AG04450 (cell line): ENCODE measurements around the gene ELP2. TPM values are rescaled to one million over a fixed set of nuclear protein-coding genes. Genes with fewer than 3 reads are reported as not detected.
A peak's percentile ranks its signal among the peaks of the same experiment; 100 is the strongest.
"Not testable (repeated sequence)": the region's sequence is repeated elsewhere in the genome, so short reads cannot be mapped to it uniquely, and the experiment has no call there.

Experiments used
- CTCF ChIA-PET: fragments of 300-600, 350-600 bp; formaldehyde crosslinking; extraction: SDS; loops from one replicate; lab custom pipeline; 2022; ENCODE audit warnings: antibody characterized with exemption, inconsistent platforms; lab: Charles Lee
- POLR2A ChIA-PET: fragments of 350-600 bp; formaldehyde crosslinking; extraction: SDS; loops from one replicate; lab custom pipeline; 2021; ENCODE audit warnings: antibody characterized with exemption, inconsistent platforms; lab: Yijun Ruan, JAX
- DNase-seq: peaks from one replicate; pipeline ENCODE4 v3.0.0-alpha.2; 2011; ENCODE audit warnings: low read depth, low spot score
- H3K27ac ChIP-seq: one replicate; pipeline ENCODE4 v1.5.1; 2012; ENCODE audit warnings: low read depth, low read length, control low read depth
- H3K27me3 ChIP-seq: one replicate; pipeline ENCODE4 v1.6.0; 2012; ENCODE audit warnings: low read length; ENCODE audit not compliant: control insufficient read depth, insufficient read depth
- H3K4me3 ChIP-seq: 2 replicates; pipeline ENCODE4 v1.5.1; 2011; ENCODE audit warnings: mild to moderate bottlenecking, low read depth, low read length, control low read depth
- H3K9me3 ChIP-seq: 2 replicates; pipeline ENCODE4 v1.5.1; 2012; ENCODE audit warnings: low read length; ENCODE audit not compliant: control insufficient read depth, insufficient read depth
- polyA minus RNA-seq: library from RNA; depleted of rRNA, polyadenylated mRNA; stranded (reverse); fragments of >200 nt; gene quantifications from 2 replicates; pipeline ENCODE4 v1.2.3, GENCODE V29; 2011; rRNA and poly(A)+ RNA removed
- polyA plus RNA-seq: library from polyadenylated mRNA; depleted of rRNA; stranded (reverse); fragments of >200 nt; gene quantifications from 2 replicates; pipeline ENCODE4 v1.2.3, GENCODE V29; 2011; rRNA removed
- TF ChIP-seq, protein P1 (sequence below): IDR thresholded peaks from 2 replicates; pipeline ENCODE4 v1.5.1; 2011; ENCODE audit warnings: low read depth, low read length, control low read depth, inconsistent platforms

Gene ELP2, protein sequence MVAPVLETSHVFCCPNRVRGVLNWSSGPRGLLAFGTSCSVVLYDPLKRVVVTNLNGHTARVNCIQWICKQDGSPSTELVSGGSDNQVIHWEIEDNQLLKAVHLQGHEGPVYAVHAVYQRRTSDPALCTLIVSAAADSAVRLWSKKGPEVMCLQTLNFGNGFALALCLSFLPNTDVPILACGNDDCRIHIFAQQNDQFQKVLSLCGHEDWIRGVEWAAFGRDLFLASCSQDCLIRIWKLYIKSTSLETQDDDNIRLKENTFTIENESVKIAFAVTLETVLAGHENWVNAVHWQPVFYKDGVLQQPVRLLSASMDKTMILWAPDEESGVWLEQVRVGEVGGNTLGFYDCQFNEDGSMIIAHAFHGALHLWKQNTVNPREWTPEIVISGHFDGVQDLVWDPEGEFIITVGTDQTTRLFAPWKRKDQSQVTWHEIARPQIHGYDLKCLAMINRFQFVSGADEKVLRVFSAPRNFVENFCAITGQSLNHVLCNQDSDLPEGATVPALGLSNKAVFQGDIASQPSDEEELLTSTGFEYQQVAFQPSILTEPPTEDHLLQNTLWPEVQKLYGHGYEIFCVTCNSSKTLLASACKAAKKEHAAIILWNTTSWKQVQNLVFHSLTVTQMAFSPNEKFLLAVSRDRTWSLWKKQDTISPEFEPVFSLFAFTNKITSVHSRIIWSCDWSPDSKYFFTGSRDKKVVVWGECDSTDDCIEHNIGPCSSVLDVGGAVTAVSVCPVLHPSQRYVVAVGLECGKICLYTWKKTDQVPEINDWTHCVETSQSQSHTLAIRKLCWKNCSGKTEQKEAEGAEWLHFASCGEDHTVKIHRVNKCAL
- 116 and 122 TPM in 2 replicates for polyA plus RNA-seq
- polyA minus RNA-seq: 136 and 145 TPM in 2 replicates

DNA sequence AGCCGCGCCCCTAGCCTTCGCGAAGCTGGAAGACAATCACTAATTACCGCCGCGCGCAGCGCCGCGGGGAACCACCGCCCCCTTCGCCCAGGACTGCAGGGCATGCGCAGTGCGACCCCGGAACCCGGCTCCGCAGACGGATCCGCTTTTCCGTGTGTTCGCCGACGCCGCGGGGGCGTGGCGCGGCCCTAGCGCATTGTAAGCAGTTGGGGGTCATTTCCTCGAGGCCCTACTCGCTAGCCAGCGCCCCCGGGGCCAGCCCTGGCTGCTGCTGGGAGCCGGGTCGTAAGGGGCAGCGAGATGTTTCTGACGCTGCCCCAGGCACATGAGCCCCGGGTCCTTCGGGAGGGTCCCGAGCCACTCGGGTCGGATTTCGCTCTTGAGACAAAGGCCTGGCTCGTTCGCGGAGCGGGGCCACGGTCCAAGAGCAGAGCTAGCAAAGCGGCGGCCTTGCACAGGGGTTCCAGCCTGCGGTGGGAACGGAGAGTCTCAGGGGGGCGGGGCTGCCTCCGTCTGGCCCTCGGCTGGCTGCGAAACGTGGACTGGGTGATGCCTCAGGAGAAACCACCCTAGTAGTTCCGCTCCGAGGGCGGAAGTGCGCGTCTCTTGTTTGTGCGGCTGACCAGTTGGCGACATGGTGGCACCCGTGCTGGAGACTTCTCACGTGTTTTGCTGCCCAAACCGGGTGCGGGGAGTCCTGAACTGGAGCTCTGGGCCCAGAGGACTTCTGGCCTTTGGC lies at the start of gene ELP2, which contains the start of gene SLC39A6:
Gene ELP2, plus strand, starts transcription at position 600 of the 739 bp plus-strand sequence. Its CDS starts 35 bp downstream, at position 635.
Gene SLC39A6, minus strand, starts transcription at position 41 of the 739 bp plus-strand sequence. CDS start 2,333 bp downstream, outside the sequence.
- H3K27ac ChIP-seq: peak within 1 kb of the TSS; percentile 100
- H3K4me3 ChIP-seq: peak within 1 kb of the TSS; percentile 97
- TF ChIP-seq, protein P1, sequence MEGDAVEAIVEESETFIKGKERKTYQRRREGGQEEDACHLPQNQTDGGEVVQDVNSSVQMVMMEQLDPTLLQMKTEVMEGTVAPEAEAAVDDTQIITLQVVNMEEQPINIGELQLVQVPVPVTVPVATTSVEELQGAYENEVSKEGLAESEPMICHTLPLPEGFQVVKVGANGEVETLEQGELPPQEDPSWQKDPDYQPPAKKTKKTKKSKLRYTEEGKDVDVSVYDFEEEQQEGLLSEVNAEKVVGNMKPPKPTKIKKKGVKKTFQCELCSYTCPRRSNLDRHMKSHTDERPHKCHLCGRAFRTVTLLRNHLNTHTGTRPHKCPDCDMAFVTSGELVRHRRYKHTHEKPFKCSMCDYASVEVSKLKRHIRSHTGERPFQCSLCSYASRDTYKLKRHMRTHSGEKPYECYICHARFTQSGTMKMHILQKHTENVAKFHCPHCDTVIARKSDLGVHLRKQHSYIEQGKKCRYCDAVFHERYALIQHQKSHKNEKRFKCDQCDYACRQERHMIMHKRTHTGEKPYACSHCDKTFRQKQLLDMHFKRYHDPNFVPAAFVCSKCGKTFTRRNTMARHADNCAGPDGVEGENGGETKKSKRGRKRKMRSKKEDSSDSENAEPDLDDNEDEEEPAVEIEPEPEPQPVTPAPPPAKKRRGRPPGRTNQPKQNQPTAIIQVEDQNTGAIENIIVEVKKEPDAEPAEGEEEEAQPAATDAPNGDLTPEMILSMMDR: no peak
- POLR2A ChIA-PET: interaction anchor here (0.8 to 0.9 kb wide), 2 partner anchors 29 to 112 kb away, joined by 3 read pairs; no protein-coding TSS in a partner anchor
- H3K27me3 ChIP-seq: no peaks in the 10 kb centered on the region
- H3K9me3 ChIP-seq: peaks cover 3% of the 10 kb centered on the region; the same call in 1 of the 2 replicates
- peak; percentile 84 for DNase-seq
- CTCF ChIA-PET: interaction anchor here (0.9 to 2.2 kb wide), 5 partner anchors 23 to 155 kb away, joined by 3 to 7 read pairs (median 3); no protein-coding TSS in a partner anchor

DNA sequence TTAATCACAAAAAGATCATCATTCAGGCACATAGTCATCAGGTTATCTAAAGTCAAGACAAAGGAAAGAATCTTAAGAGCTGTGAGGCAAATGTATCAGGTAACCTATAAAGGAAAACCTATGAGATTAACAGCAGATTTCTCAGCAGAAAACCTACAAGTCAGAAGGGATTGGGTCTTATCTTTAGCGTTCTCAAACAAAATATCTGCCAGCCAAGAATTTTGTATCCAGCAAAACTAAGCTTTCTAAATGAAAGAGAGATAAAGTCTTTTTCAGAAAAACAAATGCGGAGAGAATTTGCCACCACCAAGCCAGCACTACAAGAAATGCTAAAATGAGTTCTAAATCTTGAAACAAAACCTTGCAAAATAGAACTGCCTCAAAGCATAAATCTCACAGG lies 48.6 kb upstream of the ELP2 start:
- H3K27ac ChIP-seq, DNase-seq, H3K9me3 ChIP-seq, H3K27me3 ChIP-seq, H3K4me3 ChIP-seq, POLR2A ChIA-PET: not testable (repeated sequence)
- CTCF ChIA-PET: interaction anchor here (1.4 kb wide), 2 partner anchors 14 to 63 kb away, joined by 4 to 5 read pairs; no protein-coding TSS in a partner anchor

DNA sequence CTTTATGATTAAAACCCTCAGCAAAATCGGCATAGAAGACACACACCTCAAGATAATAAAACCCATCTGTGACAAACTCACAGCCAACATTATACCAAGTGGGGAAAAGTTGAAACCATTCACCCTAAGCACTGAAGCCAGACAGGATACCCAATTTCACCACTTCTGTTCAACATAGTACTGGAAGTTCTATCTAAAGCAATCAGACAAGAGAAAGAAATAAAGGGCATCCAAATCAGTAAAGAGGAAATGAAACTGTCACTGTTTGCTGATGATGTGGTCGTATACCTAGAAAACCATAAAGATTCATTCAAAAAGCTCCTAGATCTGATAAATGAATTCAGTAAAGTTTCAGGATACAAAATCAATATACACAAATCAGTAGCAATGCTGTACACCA lies 46.0 kb upstream of the ELP2 start:
- Histone ChIP-seq H3K9me3 (peaks cover 7% of the 10 kb centered on the region), H3K4me3 (no peak overlapping the region), H3K27ac (no peak overlapping the region), H3K27me3 (peaks cover 6% of the 10 kb centered on the region)
- DNase-seq: no peak
- POLR2A ChIA-PET: interaction anchor here (0.7 kb wide), 1 partner anchor 11 kb away, joined by 4 read pairs; no protein-coding TSS in a partner anchor
- CTCF ChIA-PET: no interaction called here
- TF ChIP-seq, protein P1: no peak

DNA sequence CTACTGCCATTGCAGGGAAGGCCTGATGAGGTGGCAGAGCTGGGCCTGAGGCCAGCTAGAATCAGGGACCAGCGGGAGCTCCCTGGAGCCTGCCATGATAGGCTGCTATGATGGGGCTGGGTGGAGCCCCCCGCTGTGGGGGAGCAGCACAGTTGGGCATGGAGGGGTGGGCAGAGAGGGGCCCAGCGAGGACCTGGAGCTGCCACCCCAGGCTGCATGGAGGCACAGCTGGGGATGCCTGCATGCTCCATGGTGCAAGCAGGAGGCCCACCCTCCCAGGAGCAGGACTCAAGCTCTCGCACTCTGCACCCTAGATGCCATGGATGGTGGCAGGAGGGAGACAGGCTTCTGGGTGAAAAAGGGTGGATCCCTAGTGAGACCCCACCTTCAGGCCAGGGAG lies 44.5 kb upstream of the ELP2 start:
- TF ChIP-seq, protein P1: no peak
- CTCF ChIA-PET: interaction anchor here (1.3 to 1.7 kb wide), 2 partner anchors 11 to 199 kb away, joined by 4 to 13 read pairs; no protein-coding TSS in a partner anchor

More for the DNA sequence above, 44.5 kb upstream of the ELP2 start:
- H3K4me3 ChIP-seq: no peak overlapping the region
- POLR2A ChIA-PET: no interaction called here
- DNase-seq: no peak
- H3K27me3 ChIP-seq: peaks cover 4% of the 10 kb centered on the region
- peaks cover 7% of the 10 kb centered on the region; the same call in 1 of the 2 replicates for H3K9me3 ChIP-seq
- no peak overlapping the region for H3K27ac ChIP-seq
